GM12873 (cell line): ENCODE results near the gene C1orf122.

Source experiments
- TF ChIP-seq, protein P1 (sequence below): IDR thresholded peaks from 2 replicates; pipeline ENCODE4 v1.5.1; 2012; ENCODE audit warnings: low read depth, mild to moderate bottlenecking, moderate library complexity, low read length, control low read depth; ENCODE audit not compliant: insufficient read depth; ENCODE audit errors: missing control alignments

Gene C1orf122

DNA sequence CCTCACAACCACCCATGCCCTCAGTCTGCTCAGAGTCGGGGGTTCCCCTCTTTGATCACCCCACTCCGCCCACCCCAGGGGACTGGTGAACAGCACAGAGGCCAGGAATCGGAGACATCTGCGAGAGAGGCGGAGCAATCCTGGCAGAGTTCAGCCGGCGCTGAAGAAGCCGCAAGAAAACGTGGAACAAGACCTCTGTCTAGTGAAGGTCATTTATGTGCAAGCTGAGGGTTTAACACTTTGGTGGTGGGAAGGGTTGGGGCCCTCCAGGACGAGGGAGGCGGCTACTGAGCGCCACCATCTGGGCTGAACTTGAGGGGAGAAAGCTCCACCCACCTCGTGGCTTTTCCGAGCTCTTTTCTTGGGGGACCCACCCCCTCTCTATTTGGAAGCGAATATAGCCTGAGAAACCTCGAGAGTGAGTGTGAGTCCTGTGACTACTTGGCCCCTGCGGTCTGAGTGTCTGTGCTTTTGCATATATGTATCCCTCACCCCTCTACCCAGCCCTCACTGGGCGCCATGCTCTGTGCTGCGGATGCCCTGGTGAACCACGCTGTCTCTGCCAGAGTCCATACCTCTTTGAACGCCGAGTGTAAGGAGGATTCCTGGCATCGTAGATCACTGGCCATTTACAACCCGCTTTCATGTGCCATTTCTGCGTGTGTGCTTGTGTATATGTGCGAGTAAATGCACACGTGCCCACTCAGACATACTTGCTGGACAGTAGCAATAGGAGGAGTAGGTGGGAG, 41.5 kb upstream of the C1orf122 start:
- TF ChIP-seq, protein P1, sequence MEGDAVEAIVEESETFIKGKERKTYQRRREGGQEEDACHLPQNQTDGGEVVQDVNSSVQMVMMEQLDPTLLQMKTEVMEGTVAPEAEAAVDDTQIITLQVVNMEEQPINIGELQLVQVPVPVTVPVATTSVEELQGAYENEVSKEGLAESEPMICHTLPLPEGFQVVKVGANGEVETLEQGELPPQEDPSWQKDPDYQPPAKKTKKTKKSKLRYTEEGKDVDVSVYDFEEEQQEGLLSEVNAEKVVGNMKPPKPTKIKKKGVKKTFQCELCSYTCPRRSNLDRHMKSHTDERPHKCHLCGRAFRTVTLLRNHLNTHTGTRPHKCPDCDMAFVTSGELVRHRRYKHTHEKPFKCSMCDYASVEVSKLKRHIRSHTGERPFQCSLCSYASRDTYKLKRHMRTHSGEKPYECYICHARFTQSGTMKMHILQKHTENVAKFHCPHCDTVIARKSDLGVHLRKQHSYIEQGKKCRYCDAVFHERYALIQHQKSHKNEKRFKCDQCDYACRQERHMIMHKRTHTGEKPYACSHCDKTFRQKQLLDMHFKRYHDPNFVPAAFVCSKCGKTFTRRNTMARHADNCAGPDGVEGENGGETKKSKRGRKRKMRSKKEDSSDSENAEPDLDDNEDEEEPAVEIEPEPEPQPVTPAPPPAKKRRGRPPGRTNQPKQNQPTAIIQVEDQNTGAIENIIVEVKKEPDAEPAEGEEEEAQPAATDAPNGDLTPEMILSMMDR = peak; percentile 34

DNA sequence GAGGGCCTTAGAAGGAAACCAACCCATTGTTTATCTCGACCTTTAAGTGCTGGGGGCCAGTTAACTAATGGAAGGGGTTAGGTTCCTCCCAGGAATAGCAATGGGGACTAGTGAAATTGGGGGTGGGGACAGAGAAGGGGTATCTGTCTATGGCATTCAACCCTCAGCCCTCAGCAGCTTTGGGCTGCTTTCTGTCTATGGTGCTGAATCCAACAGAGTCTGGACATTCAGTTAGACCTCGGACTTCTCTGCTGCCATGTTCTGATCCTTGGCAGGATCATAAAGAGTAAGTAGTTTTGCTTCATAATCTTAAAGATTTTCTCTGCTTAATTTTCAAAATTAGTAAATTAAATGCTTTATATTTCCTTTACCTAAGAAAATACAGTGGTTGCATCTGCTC, 40.1 kb upstream of the C1orf122 start:
- TF ChIP-seq, protein P1 = no peak

DNA sequence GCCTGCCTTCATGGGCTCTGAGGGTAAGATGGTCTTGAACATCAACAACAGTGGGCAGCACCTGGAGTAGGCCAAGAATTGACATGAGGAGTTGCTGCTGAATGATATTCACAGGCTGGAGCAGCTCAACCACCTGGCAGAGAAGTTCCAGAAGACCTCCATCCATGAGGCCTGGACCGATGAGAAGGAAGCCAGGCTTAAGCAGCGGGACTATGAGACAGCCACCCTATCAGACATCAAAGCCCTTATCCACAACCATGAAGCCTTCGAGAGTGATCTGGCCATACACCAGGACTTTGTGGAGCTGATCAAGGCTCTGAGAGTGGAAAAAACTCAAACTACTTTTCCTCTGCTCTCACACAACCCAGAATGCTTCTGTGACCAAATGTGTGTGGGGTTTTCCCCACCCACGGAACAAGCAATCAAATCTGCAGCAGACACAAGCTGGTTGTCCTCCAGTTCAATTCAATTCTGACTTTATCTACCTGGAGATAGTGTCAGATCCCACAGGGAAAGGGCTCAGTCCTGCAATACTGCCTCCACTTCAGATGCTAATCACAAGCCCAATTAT, 30.6 kb upstream of the C1orf122 start:
- TF ChIP-seq, protein P1 = no peak

DNA sequence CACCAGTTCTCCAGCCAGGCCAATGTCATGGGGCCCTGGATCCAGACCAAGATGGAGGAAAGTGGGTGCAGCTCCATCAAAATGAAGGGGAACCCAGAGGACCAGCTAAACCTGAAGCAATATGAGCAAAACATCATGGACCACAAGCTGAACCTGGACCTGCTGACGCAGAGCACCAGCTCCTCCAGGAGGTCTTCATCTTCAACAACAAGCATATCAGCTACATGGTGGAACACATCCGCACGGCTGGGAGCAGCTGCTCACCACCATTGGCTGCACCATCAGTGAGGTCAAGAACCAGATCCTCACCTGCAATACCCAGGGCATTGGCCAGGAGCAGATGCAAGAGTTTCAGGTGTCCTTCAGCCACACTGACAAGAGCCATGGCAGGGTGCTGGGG, 28.9 kb upstream of the C1orf122 start:
- TF ChIP-seq, protein P1 = no peak

DNA sequence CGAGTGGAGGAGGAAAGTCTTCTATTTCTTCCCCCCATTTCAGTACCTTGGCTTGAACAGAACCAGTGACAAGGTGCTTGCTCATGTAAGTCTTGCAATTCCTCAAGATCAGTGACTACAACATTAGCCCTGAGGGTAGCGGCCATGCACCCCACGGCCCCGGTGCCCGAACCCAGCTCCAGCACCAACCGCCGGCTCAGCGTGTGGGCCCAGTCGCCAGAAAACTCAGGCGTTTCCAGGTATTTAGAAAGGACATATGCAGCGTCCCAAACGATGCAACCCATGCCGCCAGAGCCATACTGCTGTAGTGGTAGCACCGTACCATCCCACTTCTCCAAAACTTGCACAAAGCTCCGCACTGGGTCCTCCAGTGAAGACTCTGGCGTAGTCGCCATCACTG, 25.1 kb upstream of the C1orf122 start:
- TF ChIP-seq, protein P1 = no peak

DNA sequence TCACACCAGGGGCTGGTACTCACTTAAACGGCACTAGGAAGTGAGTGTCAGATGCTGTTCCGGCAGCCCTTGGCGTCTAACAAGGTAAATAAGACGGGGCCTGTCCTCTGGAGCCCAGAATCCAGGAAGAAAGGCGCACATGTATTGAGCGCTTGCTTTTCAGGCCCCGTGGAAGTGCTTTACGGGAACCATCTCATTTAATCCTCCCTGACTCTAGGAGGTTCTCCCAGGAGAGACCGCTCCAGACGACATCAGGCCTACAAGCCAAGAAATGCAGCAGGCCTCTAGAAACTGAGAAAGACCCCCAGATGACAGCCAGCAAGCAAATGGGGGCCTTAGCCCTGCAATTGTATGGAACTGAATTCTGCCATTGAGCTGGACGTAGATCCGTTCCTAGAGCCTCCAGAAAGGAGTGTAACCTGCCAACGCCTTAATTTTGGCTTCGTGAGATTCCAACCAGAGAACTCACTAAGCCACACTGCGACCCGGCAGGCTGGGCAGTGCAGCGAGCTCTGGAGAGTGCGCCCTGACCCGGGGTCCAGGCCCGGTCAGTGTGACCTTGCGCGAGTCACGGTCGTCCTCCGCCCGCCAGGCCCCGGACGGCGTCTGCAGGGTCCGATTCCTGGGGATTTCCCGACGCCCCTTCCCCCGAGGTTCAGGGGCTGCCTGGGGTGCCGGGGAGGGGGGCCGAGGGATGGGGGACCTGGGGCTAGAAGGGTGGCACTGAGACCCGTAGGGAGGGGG, 14.5 kb upstream of the C1orf122 start:
- TF ChIP-seq, protein P1 = no peak

DNA sequence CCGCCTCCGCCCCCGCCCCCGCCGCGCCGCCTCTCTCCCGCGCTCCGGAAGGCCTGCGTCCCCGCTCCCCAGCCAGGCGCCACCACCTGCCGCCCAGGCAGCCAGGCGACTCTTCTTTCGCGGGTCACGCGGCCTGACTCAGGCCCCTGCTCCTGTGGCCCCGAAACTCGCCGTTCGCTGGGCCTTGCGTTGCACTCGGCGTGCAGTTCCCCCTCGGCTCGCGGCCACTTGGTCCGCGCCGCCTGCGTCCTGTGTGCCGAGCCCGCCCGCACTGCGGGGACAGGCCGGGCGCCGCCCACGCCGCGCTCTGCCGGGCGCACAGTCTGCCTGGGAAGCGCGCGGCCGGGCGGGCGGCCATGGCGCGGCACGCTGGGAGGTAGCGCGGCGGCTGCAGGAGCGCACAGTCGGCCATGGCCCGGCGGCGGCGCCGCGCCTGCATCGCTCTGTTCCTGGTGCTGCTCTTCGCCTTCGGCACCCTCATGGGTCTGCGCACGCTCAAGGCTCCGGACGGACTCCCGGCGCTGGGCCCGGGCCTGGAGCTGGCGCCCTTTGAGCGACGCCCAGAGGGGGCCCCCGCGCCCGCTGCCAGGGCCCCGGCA, 13.7 kb upstream of the C1orf122 start, which contains the start of gene MANEAL:
MANEAL (plus strand) TSS at position 75 of the 599 bp plus-strand sequence; CDS start at position 411, 336 bp downstream.
- TF ChIP-seq, protein P1 = no peak
